DMS 273 treated with DMSO at 0.1 percent for 48 hours (cell line): ENCODE measurements around the gene ISG20.

ENCODE experiments used
- DNase-seq: peaks from one replicate; lab custom pipeline; 2025; lab: John Stamatoyannopoulos, UW

Gene ISG20

GRCh38 chr15:88655103-88655553 is 16.3 kb downstream of the ISG20 start:
- DNase-seq = no peak

GRCh38 chr15:88655800-88656488 is 17.1 kb downstream of the ISG20 start:
- no peak for DNase-seq

- DNase-seq = no peak
These were observed 18.0 kb downstream of the ISG20 start for GRCh38 chr15:88656760-88657221.

DNA sequence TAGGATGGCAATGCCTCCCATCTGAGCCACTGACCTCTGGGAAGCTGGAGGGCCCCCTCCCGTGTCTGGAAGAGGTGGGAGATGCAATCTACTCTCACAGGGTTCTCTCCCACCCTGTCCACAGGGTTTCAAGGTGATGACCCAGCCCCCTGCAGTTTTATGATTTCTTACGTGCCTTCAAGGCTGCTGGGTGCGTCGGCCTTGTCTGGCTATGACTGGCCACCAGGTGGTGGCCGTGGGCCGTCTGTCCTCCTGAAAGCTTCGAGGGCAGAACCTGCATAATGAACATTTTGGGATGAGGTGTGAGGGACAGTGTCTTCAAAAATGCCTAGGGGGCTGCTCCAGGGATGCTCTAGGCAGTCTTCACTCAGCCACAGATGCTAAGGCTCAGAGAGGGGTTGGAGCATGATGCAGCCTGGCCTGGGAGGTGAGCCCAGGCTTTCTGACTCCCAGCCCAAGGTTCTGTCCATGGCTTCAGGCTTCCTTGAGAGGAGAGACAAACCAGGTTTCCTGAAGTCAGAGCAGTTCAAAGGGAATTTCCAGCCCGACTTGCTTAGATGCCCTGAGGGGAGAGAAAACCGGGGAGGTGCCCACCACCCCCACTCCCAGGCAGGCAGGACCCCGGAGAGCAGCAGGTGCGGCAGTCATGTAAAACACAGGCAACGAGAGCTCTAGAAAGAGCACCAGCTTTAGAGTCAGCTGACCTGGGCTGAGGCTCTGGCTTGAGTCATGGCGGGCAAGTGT is 18.7 kb downstream of the ISG20 start:
- no peak for DNase-seq

DNA sequence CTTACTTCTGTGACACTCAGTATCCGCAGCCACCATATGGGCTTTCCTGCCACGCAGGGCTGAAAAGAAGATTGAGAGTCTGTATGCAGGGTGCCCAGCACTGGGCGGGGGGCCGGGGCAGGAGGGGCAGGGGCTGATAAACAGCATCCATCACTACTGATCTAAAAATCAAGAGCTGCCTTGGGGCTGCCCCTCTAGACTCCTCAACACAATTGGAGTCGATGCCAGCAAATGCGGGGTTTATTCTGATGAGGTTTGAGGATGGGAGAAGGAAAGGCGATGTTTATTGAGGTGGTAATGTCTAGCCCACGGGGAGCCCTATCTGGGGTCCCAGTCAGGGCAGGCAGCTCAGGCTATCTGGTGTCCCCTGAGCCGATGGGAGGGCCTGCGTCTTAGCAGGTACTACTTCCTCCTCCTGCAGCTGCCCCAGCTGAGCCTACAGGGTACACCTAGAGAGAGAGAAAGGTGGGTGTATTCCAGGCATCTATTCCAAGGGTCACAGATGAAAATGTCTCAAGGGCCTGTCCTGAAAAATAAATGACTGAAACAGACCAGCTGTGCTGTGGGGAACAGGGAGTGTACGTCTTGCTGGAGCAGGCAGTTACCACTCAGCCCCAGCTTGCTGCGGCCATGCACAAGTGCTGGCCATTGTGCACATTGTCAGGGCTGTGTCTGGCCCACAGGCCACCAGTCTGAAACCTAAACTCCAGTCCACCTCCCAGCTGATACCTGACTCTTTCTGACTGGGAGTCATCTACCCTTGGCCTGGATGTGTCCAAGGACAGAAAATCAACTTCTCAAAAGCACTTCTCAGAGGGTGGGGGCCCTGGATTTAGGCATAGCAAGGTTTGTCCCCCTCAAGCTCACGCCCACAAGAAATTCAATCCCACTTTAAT is 19.5 kb downstream of the ISG20 start:
- no peak for DNase-seq

- DNase-seq = no peak
These were observed 20.4 kb downstream of the ISG20 start for GRCh38 chr15:88658972-88659931.

DNA sequence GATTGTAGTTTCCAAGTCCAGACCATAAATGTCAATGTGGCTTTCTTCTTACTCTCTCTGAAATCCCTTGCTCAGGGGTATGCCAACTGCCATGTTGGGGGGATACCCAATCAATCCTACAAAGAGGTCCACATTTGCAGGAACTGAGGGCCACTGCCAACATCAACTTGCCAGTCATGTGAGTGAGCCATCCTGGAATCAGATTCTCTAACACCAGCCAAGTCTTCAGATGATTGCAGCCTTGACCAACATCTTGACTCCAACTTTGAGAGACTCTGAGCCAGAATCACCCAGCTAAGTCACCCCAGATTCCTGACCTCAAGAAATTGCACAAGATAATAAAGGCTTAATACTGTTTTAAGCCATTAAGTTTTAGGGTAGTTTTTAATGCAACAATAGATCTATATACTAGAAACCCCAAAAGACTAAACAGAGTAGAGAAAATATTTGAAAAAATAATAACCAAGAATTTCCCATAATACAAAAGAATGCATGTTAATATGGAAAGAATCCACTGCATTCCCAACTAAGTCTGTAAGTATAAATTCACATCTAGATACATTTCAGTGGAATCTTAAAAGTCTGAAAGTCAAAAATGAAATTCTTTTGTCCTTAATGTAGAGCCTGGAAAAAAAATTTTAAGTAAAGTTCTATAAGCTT is 22.4 kb downstream of the ISG20 start:
- DNase-seq = no peak

- no peak for DNase-seq
These were observed 23.1 kb downstream of the ISG20 start for GRCh38 chr15:88661761-88662556.

DNA sequence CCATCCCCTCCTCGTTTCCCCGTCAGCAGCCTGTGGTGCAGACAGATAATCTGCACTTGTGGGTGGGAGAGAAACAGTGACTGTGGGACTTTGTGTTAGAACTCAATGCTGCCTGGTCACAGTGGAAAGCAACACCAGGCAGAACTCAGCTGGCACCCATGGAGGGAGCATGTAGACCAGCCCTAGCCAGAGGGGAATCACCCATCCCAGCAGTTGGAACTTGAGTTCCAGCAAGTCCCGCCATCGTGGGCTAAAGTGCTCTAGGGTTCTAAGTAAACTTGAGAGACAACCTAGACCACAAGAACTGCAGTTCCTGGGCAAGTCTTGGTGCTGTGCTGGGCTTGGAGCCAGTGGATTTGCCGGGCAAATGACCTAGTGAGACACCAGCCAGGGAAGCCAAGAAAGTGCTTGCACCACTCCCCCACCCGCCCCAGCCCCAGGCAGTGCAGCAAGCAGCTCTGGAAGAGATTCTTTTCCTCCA is 24.4 kb downstream of the ISG20 start:
- DNase-seq = no peak

- DNase-seq = no peak
These were observed 25.4 kb downstream of the ISG20 start for GRCh38 chr15:88664151-88664778.

- no peak for DNase-seq
These were observed 35.8 kb downstream of the ISG20 start for GRCh38 chr15:88674661-88675060.

DNA sequence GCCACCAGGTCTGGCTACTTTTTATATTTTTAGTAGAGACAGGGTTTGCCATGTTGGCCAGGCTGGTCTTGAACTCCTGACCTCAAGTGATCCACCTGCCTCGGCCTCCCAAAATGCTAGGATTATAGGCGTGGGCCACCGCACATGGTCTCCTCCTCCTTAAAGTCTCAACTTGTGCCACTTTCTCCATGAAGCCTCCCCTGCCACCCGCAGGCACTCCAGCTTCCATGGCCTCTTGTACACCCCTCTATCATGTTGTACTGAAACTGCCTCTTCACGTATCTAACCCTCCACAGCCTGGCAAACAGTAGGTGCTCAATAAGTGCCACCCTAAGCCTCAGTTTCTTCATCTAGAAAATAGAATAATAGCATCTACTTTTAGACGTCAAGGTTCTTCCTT is 39.9 kb downstream of the ISG20 start:
- no peak for DNase-seq

DNA sequence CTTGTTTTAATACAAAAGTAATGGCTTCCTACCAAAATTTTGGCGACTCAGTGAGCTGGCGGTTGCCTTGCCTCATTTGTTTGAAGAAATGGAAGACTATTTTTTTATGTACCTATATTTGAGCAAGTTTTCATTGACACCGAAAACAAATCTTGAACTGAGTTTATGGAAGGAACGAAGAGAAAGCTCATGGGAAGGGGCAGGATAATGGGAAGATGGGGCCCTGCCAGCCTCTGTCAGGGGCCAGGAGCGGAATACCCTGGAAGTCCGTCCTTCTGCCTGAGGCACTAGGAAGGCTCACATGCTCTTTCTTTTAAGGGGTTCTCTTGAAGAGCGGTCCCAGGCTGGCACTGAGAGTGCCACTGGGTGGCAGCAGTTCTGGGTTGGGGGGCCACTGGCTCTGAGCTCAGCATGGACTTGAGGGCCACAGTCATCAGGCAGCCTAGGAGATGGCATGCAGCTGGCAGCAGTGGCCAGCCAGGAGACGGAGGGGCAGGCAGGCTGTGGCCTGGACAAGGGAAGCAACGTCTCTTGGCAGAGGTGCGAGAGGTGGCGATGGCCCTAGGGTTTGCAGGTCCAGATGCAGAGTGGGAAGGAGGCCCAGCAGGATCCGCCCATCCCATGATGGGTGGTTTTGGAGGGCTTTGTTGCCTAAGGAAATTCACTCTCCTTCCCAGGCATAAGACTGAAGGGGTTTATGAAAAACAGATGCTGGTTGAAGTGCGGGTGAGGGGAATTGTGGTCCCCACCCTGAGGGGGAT is 41.6 kb downstream of the ISG20 start:
- DNase-seq = no peak

DNA sequence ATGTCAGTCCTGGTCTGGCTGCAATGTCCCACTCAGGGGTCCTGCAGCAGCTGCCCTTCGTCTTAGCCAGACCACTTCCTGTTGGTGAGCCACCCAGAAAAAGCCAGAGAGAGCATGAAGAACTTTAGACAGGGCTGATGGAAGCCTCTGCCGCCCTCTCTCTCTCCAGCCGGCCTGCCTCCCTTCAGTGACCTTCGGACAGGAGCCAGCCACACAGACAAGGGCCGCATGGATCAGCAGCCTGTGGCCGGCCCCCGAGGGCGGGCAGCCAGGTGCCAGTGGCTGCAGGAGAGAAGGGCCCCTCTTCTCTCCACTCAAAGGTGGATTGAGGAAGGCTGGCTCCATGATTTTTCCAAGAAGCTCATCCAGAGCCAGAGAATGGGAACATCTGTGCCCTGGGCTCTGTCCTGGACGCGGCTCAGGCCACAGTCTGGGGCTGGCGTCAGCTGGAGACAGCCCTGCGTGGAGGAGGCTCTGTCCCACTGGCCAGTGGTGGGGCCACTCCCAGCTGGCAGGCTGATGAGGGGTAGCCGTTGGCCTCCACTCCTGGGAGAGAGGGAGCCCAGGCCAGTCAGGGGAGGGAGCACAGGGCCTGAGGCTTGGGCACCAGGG is 42.9 kb downstream of the ISG20 start:
- no peak for DNase-seq

DNA sequence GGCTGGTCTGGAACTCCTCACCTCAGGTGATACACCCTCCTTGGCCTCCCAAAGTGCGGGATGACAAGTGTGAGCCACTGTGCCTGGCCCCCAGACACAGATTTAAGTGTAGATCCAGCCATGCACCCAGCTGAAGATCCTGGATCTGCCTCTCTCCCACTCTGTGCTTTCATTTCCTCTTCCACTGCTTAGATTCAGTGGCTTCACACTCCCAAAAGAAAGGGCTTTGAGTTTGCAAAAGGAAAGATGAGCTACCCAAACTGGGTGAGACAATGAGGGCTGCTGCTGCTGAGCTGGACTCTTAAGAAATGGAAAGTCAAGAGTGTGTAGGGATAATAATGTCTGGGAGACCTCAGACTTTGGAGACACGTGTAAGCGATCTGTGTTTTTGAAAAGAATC is 45.5 kb downstream of the ISG20 start:
- no peak for DNase-seq

- DNase-seq = no peak
These were observed 47.4 kb downstream of the ISG20 start for GRCh38 chr15:88686166-88686565.

DNA sequence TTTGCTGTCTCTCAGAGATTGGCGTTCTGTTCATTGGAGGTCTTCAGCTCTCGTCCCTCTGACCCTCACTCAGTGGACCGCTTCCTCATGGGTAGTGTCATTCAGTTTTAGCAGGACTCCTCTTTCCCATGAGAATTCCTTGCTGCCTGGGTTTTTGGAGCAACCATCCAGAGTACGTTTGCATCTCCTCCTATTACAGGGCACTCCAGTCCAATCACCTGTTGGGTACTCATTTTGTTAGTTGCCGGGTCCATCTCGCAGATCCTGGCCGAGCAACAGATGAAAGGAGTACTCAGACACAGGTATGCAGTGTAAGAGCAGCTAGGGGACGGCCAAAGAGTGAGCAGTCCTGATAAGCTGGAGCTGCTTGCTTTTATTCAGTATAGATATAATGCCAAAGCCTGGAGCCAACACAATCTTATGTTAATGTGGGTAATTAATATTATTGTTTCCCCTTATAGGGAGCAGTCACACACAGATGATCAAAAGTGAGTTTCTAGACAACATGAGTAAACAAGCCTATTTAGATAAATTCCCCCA is 49.6 kb downstream of the ISG20 start:
- no peak for DNase-seq

GRCh38 chr15:88690331-88690730 is 51.5 kb downstream of the ISG20 start:
- DNase-seq = no peak
